Measurements from ENCODE around the gene PDXP.
A peak's percentile ranks its signal among the peaks of the same experiment; 100 is the strongest.
"Not testable (repeated sequence)": the region's sequence is repeated elsewhere in the genome, so short reads cannot be mapped to it uniquely, and the experiment has no call there.

PDXP gene

DNA sequence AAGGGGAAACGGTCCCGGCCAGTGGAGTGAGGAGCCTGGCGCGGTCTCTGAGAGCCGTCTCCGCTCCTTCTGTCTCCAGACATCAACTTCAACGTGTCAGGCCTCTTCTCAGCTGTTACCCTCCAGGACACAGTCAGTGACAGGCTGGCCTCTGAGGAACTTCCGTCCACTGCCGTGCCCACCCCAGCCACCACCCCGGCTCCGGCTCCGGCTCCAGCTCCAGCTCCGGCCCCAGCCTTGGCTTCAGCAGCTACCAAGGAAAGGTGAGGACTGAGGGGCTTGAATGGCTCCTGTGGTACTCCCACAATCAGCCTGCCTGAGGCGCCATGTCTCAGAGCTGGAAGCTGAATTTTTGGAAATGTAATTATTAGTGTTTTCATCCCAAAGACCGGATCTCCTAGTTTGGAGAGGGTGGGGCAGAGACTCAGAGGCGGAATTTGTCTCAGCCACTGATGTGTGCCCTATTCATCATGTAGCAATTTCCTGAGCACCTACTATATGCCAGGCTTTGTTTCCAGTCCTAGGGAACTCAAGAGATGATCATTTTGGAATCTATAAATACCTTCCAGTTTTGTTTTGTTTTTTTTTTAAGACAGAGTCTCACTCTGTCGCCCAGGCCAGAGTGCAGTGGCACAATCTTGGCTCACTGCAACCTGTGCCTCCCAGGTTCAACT lies 7.9 kb upstream of the PDXP start:
- DNase-seq = no peak

DNA sequence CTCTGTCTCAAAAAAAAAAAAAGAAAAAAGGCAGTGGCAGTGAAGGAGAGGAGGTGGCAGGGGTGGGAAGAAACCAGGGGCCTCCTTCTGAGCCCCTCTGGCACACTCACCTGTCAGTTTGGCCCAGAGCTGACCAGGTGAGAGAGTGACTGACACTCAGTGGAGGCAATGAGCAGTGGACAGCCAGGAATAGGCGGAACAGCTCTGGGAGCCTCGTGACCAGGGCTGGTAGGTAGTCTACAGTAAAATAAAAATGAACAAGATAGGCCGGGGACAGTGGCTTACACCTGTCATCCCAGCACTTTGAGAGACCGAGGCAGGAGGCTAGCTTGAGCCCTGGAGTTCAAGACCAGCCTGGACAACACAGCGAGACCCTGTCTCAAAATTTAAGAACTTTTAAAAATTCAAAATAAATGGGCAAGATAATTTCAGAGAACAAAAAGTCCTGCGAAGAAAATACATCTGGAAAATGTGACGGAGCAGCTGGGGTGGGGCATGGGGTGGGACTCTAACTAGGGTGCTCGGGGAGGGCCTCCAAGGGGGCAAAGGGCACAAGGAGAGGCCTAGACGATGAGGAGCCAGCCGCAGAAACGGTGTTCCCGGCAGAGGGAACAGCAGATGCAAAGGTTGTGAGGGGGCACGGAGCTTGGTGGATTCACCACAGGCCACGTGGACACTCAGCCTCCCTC lies 3.8 kb upstream of the PDXP start:
- DNase-seq = no peak

DNA sequence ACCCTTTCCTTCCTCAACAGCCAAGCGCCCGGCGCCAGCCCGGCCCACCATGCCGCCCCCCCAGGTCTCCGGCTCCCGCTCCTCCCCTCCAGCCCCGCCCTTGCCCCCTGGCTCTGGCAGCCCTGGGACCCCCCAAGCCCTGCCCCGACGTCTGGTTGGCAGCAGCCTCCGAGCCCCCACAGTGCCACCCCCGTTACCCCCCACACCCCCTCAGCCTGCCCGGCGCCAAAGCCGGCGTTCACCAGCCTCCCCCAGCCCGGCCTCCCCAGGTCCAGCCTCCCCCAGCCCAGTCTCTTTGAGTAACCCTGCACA lies 3.3 kb upstream of the PDXP start:
- no peak for DNase-seq

DNA sequence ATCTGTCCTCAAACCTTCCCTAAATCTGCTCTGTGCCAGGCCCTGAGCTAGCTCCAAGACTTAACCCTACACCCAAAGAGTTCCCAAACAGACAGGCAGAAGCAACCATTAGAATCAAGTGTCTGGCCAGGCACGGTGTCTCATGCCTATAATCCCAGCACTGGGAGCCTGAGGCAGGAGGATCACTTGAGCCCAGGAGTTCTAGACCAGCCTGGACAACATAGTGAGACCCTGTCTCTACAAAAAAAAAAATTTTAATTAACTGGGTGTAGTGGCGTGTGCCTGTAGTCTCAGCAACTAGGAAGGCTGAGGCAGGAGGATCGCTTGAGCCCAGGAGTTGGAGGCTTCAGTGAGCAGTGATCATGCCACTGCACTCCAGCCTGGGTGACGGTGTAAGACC lies 1.9 kb upstream of the PDXP start:
- not testable (repeated sequence) for DNase-seq

DNA sequence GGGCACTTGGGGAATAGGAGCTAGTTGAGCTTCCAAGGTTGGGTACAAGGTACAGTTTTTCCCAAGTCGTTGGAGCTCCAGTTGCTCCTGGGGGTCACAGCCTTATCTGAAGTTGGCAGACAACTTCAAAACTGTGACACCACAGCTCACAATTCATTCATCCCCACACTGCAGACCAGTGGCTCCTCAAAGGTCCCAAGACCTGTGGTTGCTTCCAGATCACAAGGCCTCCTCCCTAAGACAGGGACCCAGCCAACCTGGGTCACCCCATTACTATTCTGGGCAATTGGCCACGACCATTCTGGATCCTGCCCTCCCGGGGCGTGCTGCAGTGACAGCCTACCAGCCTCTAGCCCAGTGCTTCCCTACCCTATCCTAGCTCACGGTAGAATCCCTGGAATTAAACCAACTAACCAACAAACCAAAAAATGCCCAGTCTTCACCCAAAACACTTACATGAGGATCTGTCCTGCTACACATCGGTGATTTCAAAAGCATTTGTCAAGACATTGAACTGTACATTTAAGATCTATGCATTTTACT lies 862 bp upstream of the PDXP start:
- peak; percentile 23 for DNase-seq

DNA sequence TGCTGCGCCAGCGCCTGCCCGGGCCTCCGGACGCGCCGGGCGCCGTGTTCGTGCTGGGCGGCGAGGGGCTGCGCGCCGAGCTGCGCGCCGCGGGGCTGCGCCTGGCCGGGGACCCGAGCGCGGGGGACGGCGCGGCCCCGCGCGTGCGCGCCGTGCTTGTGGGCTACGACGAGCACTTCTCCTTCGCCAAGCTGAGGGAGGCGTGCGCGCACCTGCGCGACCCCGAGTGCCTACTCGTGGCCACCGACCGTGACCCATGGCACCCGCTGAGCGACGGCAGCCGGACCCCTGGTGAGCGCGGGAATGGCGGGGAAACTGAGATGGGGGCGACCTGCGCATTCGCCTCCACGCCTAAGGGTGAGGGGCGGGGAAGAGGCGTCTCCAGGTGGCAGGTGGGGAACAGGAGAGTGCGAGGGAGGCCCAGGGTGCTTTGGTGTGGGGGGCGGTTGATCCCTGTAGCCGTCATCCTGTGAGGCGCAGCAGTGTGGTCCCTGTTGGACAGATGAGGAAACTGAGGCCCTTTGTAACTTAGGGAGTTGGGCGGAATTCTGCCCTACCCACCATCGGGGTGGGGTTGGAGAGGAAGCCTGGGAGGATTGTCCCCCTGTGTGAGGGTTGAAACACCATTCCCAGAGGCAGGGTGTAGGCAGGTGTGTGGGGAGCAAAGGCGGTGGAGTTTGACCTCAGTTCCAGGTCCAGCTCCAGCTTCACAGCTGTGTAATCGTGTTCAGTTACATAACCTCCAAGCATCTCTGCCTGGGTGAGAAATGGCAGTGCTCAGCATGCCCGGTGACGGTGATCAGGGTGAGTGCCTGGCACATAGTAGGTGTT lies 758 bp downstream of the PDXP start:
- peak; percentile 41 for DNase-seq

DNA sequence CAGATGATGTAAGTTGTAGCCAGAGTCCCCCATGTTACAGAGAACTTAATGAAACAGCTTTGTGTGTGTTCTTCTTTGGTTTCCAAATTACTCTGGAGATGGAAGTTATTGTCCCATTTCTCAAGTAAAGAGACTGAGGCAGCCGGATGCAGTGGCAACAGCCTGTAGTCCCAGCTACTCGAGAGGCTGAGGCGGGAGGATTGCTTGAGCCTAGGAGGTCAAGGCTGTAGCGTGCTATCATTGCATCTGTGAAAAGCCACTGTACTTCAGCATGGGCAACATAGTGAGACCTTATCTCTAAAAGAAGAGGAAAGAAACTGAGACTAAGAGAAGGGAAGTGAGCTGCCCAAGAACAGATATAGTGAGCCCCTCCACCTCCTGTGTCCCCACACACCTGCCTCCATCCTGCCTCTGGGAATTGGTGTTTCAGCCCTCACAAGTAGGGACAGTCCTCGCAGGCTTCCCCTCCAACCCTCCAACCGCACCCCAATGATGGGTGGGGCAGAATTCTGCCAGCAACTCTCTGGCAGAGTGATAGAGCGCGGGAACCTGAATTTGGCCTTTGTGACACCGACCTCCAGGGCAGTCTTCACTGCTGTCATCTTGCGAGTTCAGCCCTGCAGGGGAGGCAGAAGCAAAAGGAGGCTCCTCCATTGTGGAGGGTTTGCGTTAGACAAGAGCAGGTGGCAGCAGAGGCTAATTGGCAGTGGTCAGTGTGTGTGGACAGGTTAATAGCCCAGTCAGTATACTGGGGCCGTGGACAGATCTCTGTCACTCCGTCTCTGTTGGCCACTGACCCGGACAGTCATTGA lies 1.6 kb downstream of the PDXP start:
- no peak for DNase-seq

DNA sequence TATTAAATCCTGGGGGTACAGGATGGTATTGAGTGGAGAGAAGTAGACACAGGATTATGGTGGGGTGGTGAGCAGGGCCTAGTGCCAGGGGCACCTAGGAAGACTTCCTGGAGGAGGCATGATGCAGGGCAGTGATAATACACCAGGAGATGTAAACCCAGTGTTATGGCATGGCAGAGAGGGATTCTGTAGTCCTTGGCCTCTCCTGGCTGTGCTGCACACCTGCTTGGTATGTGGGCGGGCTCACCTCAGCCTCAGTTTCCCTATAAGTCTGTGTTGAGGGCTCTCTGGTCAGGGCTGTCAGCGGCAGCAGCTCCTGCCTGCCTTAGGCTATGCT lies 2.2 kb downstream of the PDXP start:
- DNase-seq = no peak

DNA sequence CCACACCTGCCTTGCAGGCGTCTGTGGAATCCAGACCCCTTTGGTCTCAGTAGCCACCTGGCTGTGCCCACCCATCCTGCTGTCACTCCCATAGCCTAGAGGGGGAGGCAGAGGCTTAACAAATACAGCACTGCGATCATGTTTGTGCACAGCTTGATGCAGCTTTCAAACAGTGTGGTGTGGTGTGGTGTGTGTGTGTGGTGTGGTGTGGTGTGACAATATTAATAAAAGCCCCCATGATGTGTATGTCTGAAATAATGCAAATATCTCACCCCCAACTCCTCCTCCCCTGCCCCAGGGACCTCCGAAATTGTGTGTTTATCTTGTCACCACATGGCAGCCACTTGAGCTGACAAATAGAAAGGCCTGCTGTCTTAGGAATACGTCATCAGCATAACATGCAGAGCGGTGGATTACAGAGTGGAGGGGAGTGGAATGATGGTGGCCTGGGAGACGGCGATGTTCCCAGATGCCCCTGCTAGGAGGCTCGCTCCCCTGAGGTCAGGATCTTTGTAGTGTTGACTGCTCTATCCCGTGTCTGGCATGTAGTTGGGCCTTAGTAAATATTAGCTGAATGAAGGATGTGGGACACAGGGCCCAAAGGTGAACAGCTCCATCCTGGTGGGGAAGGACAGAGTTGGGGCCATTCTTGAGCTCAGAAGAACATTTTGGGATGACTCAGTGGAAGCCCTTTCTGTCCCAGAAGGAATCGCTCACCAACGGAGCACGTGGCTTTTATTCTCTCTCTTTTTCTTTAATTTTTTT lies 2.8 kb downstream of the PDXP start:
- DNase-seq = peak; percentile 78

DNA sequence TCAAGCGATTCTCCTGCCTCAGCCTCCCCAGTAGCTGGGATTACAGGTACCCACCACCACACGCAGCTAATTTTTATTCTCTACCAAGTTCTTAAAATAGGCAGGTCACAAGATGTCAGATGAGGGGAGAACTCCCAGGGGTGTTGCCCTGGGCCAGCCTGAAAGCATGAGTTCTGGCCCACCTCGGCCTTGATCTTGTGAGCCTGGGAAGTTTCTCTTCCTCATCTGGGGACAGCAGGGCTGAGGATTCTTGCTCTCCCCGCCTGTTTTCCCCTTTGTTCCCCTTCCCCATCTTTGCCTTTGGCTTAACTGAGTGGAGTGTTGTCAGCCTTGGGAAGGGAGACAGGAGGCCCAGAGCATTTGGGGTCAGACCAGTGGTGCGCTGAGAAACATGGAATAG lies 3.5 kb downstream of the PDXP start:
- no peak for DNase-seq

DNA sequence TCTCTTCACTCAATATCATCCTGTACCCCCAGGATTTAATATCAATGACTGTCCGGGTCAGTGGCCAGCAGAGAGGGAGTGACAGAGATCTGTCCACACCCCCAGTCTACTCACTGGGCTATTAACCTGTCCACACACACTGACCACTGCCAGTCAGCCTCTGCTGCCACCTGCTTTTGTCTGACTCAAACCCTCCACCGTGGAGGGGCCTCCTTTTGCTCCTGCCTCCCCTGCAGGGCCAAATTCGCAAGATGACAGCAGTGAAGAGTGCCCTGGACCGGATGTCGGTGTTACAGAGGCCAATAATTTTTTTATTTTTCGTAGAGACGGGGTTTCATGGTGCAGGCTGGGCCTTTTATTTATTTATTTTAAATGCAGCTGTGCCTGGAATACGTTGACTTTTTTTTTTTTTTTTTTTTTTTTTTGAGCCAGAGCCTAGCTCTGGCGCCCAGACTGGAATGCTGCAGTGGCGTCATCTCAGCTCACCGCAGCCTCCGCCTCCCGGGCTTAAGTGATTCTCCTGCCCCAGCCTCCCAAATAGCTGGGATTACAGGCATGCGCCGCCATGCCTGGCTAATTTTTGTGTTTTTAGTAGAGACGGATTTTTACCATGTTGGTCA lies 5.1 kb downstream of the PDXP start:
- DNase-seq = no peak

DNA sequence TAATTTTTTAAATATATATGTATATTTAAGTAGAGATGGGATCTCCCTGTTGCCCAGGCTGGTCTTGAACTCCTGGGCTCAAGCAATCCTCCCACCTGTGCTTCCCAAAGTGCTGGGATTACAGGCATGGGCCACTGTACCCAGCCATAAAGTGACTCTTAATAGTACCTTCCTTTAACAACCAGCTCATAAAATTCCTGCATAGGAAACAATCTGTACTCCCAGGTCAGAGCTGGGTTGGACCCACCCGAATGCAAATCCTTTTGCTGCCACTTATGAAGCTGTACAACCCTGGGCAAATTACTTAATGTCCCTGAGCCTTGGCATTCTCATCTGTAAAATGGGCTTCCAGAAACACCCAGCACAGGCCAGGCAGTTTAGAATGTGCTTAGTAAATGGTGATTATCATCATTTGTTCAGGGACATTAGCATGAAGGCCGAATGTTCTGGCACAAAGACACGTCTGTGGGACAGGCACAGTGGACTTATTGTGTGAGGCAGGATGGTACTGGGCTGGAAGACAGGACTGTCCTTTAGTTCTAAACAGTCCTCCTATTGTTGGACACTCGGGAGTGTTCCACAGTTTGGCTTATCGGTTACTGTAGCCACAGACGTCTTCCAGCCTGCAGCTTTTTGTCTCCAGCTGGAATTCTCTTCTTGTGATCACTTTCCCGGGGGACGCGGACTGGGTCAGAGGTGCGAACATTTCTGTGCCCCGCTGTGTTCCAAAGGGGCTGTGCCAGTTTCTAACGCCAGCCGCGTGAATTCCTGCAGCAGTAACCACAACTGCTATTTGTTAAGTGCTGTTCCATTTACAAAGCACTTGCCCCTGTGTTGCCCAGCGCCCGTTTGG lies 6.0 kb downstream of the PDXP start:
- DNase-seq = no peak

DNA sequence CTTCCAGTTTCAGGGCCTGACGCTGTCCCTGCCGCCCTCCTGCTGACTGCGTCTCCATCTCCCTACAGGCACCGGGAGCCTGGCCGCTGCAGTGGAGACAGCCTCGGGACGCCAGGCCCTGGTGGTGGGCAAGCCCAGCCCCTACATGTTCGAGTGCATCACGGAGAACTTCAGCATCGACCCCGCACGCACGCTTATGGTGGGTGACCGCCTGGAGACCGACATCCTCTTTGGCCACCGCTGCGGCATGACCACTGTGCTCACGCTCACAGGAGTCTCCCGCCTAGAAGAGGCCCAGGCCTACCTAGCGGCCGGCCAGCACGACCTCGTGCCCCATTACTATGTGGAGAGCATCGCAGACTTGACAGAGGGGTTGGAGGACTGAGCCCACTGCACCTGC lies 7.0 kb downstream of the PDXP start:
- DNase-seq = no peak

DNA sequence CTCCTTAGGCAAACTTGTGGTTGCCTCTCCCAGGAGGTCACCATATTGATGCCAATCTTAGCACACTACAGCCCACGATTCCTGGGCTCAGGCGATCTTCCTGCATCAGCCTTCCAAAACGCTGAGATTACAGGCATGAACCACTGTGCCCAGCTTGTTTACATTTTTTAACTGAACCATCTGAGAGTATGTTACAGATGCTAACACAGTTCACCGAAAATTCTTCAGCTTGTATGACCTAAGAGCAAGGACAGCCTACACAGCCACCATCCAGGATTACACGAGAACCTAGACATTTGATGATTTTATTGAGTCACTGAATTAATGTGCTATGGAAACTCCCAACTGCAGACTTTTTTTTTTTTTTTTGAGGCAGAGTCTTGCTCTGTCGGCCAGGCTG lies 11.1 kb downstream of the PDXP start:
- DNase-seq = no peak

DNA sequence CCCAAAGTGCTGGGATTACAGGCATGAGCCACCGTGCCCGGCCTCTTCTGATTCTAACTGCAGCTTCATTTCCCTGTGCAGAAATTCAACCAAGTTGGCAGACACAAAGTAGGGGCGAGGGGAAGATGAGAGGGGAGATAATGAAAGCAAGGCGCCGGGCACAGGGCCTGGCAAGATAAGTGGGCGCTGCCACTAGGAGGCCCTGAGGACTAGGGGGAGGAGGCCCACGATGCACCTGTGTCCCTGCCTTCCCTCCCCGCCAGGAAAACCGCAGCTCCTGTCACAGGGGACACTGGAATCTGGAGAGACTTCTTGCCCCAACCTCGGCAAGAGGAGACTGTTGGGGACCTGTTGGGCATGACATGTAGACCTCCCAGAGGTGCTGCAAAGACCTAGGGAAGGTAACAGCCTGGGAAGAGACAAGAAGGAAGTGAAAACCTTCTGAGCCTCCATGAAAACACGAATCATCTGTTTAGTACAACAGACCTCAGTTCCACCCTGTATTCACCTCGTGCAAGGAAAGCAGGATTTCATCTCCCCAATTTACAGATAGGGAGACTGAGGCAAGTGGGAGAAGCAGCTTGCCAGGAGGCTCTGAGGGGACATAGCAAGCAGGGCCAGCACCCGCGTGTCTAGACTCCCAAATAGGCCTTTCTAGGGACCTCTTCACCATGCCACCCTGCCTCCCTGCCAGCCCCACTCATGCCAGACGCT lies 13.8 kb downstream of the PDXP start:
- DNase-seq = no peak

DNA sequence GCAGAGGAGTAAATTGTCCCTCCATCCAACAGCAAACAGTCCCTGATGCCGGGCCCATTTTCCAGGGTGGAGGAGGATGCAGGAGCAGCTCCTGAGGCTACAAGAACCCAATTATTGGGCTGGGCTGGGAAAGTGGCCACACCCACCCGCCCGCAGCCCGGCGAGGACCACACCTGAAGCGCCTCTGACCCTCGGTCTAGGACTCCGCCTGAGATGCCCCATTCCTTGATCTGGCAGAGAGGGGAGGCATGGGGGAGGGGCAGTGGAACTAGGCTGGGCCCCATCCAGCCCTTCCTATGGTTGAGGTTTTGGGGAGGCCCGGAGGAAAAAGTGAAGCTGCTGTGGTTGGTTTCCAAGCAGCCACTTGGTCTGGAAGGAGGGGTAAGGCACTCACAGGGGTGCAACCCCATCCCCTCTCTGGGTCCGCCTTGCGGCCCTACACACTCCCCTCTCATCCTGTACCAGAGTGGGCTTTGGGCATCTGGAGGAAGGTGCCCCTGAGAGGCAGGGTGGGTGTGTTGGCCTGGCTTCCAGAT lies 14.5 kb downstream of the PDXP start:
- DNase-seq = no peak

DNA sequence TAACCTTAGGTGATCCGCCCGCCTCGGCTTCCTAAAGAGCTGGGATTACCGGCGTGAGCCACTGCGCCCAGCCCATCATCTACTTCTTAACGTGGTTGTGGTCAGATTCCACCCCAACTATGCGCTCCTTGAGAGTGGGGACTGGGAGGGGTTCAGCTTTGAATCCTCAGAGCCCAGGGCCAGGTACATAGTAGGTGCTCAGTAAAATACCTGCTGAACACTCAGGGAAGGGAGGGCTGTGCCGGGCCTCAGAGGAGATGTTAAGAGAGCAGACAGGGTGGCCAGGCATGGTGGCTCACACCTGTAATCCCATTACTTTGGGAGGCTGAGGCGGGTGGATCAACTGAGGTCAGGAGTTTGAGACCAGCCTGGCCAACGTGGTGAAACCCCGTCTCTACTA lies 15.7 kb downstream of the PDXP start:
- no peak for DNase-seq

DNA sequence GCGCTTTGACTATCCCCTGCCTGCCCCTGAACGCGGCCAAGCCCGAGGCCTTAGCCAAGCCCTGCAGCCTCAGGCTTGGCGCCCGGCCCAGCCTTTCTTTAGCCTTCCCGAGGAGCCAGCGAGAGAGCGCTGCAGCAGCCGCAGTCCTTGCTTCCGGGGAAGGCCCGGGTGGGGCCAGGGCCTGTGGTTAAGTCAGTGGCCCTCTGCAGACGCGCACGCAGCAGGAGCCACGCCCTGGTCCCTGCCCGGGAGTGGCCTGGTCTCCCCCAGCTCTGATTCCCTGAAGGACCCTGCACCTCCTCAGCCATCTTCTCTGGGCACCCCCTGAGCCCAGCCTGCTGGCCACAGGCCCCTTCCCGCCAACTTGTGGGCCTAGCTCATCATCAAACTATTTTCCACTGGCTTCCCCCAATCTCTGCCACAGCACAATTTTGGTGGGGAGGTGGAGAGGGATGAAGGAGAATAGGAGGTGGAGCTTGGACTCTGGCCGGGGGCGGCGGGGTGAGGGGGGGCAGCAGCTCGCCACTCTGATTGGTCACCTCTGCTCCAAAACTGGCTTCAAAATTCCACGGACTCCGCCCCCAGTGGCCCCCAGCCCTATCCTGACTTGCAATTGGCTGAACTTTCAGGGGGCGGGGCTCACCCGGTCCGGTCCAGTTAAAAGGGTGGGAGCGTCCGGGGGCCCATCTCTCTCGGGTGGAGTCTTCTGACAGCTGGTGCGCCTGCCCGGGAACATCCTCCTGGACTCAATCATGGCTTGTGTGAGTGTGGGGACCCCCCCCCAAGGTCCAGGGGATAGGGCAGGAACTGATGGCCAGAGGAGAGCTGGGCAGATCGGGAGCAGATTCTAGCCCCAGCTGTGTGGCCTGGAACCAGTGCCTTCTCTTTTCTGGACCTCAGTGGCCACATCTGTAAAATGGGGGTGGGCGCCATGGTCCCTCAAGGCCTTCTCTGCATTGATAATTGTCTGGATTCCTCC lies 16.7 kb downstream of the PDXP start, which contains the start of gene LGALS1:
Gene LGALS1, plus strand, starts transcription at position 686 of the 979 bp plus-strand sequence. Its CDS starts 67 bp downstream, at position 753.
- peak; percentile 56 for DNase-seq
